BLaER1 treated with 17β-estradiol and CSF1 and Interleukin-3, amounts not matched to agents 10 nM and 100 nM (cell line): ENCODE measurements around the gene HELZ2.
"Not testable (repeated sequence)": the region's sequence is repeated elsewhere in the genome, so short reads cannot be mapped to it uniquely, and the experiment has no call there.

Source experiments
- H3K27ac ChIP-seq, 11 experiments: shearing (Covaris generic); formaldehyde crosslinking; 2 replicates each; pipeline ENCODE4 v1.8.1; 2022
- H3K27me3 ChIP-seq, 11 experiments: shearing (Covaris generic); formaldehyde crosslinking; 2 replicates each; pipeline ENCODE4 v1.8.1; 2022
- H3K36me3 ChIP-seq, 11 experiments: shearing (Covaris generic); formaldehyde crosslinking; 2 replicates each; pipeline ENCODE4 v1.8.1; 2022
- H3K4me1 ChIP-seq, 10 experiments: shearing (Covaris generic); formaldehyde crosslinking; 2 replicates each; pipeline ENCODE4 v1.8.1; 2022
- H3K4me2 ChIP-seq, 11 experiments: shearing (Covaris generic); formaldehyde crosslinking; 2 replicates each; pipeline ENCODE4 v1.8.1; 2022
- H3K4me3 ChIP-seq, 10 experiments: shearing (Covaris generic); formaldehyde crosslinking; 2 replicates each; pipeline ENCODE4 v1.8.1; 2022
- H3K9ac ChIP-seq, 11 experiments: shearing (Covaris generic); formaldehyde crosslinking; 2 replicates each; pipeline ENCODE4 v1.8.1; 2022
- H3K9me3 ChIP-seq, 11 experiments: shearing (Covaris generic); formaldehyde crosslinking; replicated peaks in 1 of 11; 2 replicates each; pipeline ENCODE4 v1.8.1; 2022
- H4K20me1 ChIP-seq, 11 experiments: shearing (Covaris generic); formaldehyde crosslinking; 2 replicates each; pipeline ENCODE4 v1.8.1; 2022
- Cebpa-rat ChIP-seq, 11 experiments: shearing (Covaris generic); IDR thresholded peaks; 2 replicates each; pipeline ENCODE4 v1.8.1; 2022

The HELZ2 gene

GRCh38 chr20:63617876-63618265, 43.8 kb upstream of the HELZ2 start:
- peaks cover 19 to 90% (median 61%) of the 10 kb centered on the region in 10 experiments for H3K4me1 ChIP-seq
- H3K36me3 ChIP-seq, result peaks cover 43 to 67% (median 52%) of the 10 kb centered on the region in 11 experiments
- peaks cover 34 to 89% (median 64%) of the 10 kb centered on the region in 11 experiments; a peak in 20 of 22 replicates for H4K20me1 ChIP-seq

GRCh38 chr20:63617092-63617875, 43.2 kb upstream of the HELZ2 start:
- Histone ChIP-seq H3K4me3 (no peak overlapping the region), H3K4me1 (peaks cover 25 to 90% (median 61%) of the 10 kb centered on the region in 10 experiments), H3K9me3 (peaks cover 0 to 13% (median 5%) of the 10 kb centered on the region in 11 experiments; a peak in 10 of 22 replicates), H3K36me3 (peaks cover 38 to 62% (median 50%) of the 10 kb centered on the region in 11 experiments), H3K27me3 (no peaks in the 10 kb centered on the region), H3K9ac (peak overlapping the region in 1 of 11 experiments; percentile 6; a peak in 1 of 22 replicates), H4K20me1 (peaks cover 39 to 89% (median 64%) of the 10 kb centered on the region in 11 experiments; a peak in 21 of 22 replicates), H3K27ac (no peak overlapping the region), H3K4me2 (no peak overlapping the region)
- TF ChIP-seq Cebpa-rat (IDR thresholded peaks at IDR 0.05), result no peak

More at GRCh38 chr20:63617876-63618265, 43.8 kb upstream of the HELZ2 start:
- H3K27me3 ChIP-seq, result no peaks in the 10 kb centered on the region
- no peak overlapping the region for H3K9ac ChIP-seq
- no peak overlapping the region for H3K4me2 ChIP-seq
- no peak for TF ChIP-seq Cebpa-rat (IDR thresholded peaks at IDR 0.05)
- peaks cover 0 to 13% (median 5%) of the 10 kb centered on the region in 11 experiments; a peak in 10 of 22 replicates for H3K9me3 ChIP-seq
- no peak overlapping the region for H3K4me3 ChIP-seq
- H3K27ac ChIP-seq, result no peak overlapping the region

GRCh38 chr20:63613863-63614594, 40.0 kb upstream of the HELZ2 start:
- Histone ChIP-seq H3K4me1 (peaks cover 36 to 81% (median 57%) of the 10 kb centered on the region in 10 experiments), H3K9me3 (peaks cover 0 to 13% (median 6%) of the 10 kb centered on the region in 11 experiments; a peak in 11 of 22 replicates), H3K36me3 (peaks cover 40 to 60% (median 49%) of the 10 kb centered on the region in 11 experiments), H3K27ac (peak overlapping the region in 6 of 11 experiments; percentile 5 to 66 (median 54); a peak in 9 of 22 replicates), H3K4me2 (peak overlapping the region in 10 of 11 experiments; percentile 72 to 92 (median 84); a peak in 20 of 22 replicates), H4K20me1 (peaks cover 38 to 81% (median 58%) of the 10 kb centered on the region in 11 experiments; a peak in 20 of 22 replicates), H3K9ac (peak overlapping the region in 4 of 11 experiments; percentile 39 to 62 (median 50); a peak in 7 of 22 replicates)
- H3K27me3 ChIP-seq, H3K4me3 ChIP-seq: not testable (repeated sequence)

GRCh38 chr20:63612276-63612931, 38.4 kb upstream of the HELZ2 start:
- TF ChIP-seq Cebpa-rat (IDR thresholded peaks at IDR 0.05), result no peak
- peaks cover 24 to 44% (median 33%) of the 10 kb centered on the region in 11 experiments for H3K36me3 ChIP-seq
- peak overlapping the region in 10 of 11 experiments; percentile 21 to 51 (median 38); a peak in 15 of 22 replicates for H3K9ac ChIP-seq

GRCh38 chr20:63611646-63612045, 37.6 kb upstream of the HELZ2 start:
- Histone ChIP-seq H4K20me1 (peaks cover 22 to 61% (median 47%) of the 10 kb centered on the region in 11 experiments; a peak in 20 of 22 replicates), H3K4me1 (peaks cover 40 to 65% (median 60%) of the 10 kb centered on the region in 10 experiments), H3K4me3 (no peak overlapping the region), H3K9me3 (peaks cover 0 to 13% (median 6%) of the 10 kb centered on the region in 11 experiments; a peak in 11 of 22 replicates), H3K27ac (peak overlapping the region in 4 of 11 experiments; percentile 6 to 66 (median 54); a peak in 3 of 22 replicates), H3K4me2 (peak overlapping the region; percentile 72 to 92 (median 84); a peak in 21 of 22 replicates), H3K36me3 (peaks cover 16 to 36% (median 26%) of the 10 kb centered on the region in 11 experiments; a peak in 21 of 22 replicates), H3K9ac (peak overlapping the region in 3 of 11 experiments; percentile 29 to 50 (median 31); a peak in 1 of 22 replicates), H3K27me3 (no peaks in the 10 kb centered on the region)
- TF ChIP-seq Cebpa-rat (IDR thresholded peaks at IDR 0.05), result no peak

More at GRCh38 chr20:63612276-63612931, 38.4 kb upstream of the HELZ2 start:
- Histone ChIP-seq H3K27me3 (no peaks in the 10 kb centered on the region), H3K4me3 (no peak overlapping the region; a peak in 1 of 20 replicates), H3K9me3 (peaks cover 0 to 13% (median 6%) of the 10 kb centered on the region in 11 experiments; a peak in 11 of 22 replicates), H3K4me1 (peaks cover 36 to 66% (median 56%) of the 10 kb centered on the region in 10 experiments), H3K4me2 (peak overlapping the region; percentile 72 to 92 (median 84)), H4K20me1 (peaks cover 28 to 65% (median 43%) of the 10 kb centered on the region in 11 experiments; a peak in 20 of 22 replicates), H3K27ac (peak overlapping the region in 9 of 11 experiments; percentile 25 to 66 (median 45); a peak in 13 of 22 replicates)

- Histone ChIP-seq H3K27ac (peak overlapping the region in 7 of 11 experiments; percentile 13 to 66 (median 35); a peak in 9 of 22 replicates), H3K4me2 (peak overlapping the region; percentile 61 to 92 (median 83)), H3K9me3 (peaks cover 0 to 13% (median 6%) of the 10 kb centered on the region in 11 experiments; a peak in 11 of 22 replicates), H3K9ac (peak overlapping the region in 6 of 11 experiments; percentile 14 to 48 (median 24); a peak in 5 of 22 replicates), H3K4me3 (no peak overlapping the region), H4K20me1 (peaks cover 23 to 63% (median 49%) of the 10 kb centered on the region in 11 experiments; a peak in 20 of 22 replicates), H3K36me3 (peaks cover 11 to 28% (median 20%) of the 10 kb centered on the region in 11 experiments; a peak in 18 of 22 replicates), H3K27me3 (no peaks in the 10 kb centered on the region), H3K4me1 (peaks cover 46 to 72% (median 68%) of the 10 kb centered on the region in 10 experiments)
- no peak for TF ChIP-seq Cebpa-rat (IDR thresholded peaks at IDR 0.05)
Measured at GRCh38 chr20:63610581-63611435, 36.8 kb upstream of the HELZ2 start.

GRCh38 chr20:63606686-63607085, 32.6 kb upstream of the HELZ2 start:
- Histone ChIP-seq H3K4me1 (peaks cover 26 to 57% (median 48%) of the 10 kb centered on the region in 10 experiments), H3K27ac (peak overlapping the region in 8 of 11 experiments; percentile 2 to 64 (median 53); a peak in 13 of 22 replicates), H3K9me3 (peaks cover 0 to 6% (median 0%) of the 10 kb centered on the region in 11 experiments; a peak in 3 of 22 replicates), H3K4me3 (no peak overlapping the region), H3K27me3 (no peaks in the 10 kb centered on the region), H4K20me1 (peaks cover 26 to 70% (median 56%) of the 10 kb centered on the region in 11 experiments; a peak in 21 of 22 replicates), H3K36me3 (peaks cover 30 to 58% (median 45%) of the 10 kb centered on the region in 11 experiments), H3K9ac (peak overlapping the region in 4 of 11 experiments; percentile 1 to 43 (median 10); a peak in 4 of 22 replicates), H3K4me2 (peak overlapping the region; percentile 48 to 84 (median 67))
- peak in 1 of 11 experiments; percentile 55; a peak in 4 of 22 replicates for TF ChIP-seq Cebpa-rat (IDR thresholded peaks at IDR 0.05)
